Psoas muscle (tissue), 8 donors: Measurements from ENCODE around the gene SLC22A12. TPM values are rescaled to one million over a fixed set of nuclear protein-coding genes. Genes with fewer than 3 reads are reported as not detected.

Source experiments
- ATAC-seq, 4 donors: fragments of 200-7000 bp; cut with Tn5 transposase; one replicate each; pipeline ENCODE4 v1.9.1; 2020; ENCODE audit warnings: moderate library complexity in 3 of 4, mild to moderate bottlenecking in 2 of 4
- DNase-seq, 2 donors: peaks; one replicate each; pipeline ENCODE4 v3.0.0-alpha.2; 2020
- H3K27ac ChIP-seq: fragments of 200-600 bp; one replicate; pipeline ENCODE4 v1.8.0; 2022
- H3K27me3 ChIP-seq, 3 donors: fragments of 200-600 bp in 1 of 3; one replicate each; pipeline versions ENCODE4 v1.6.1 to v1.8.0; 2013 to 2022; ENCODE audit warnings: low read length in 2 of 3, mild to moderate bottlenecking in 2 of 3, moderate library complexity in 1 of 3; ENCODE audit not compliant: insufficient read depth in 3 of 3
- H3K36me3 ChIP-seq, 2 donors: fragments of 200-600 bp in 1 of 2; one replicate each; pipeline versions ENCODE4 v1.6.1 to v1.8.0; 2013 to 2022; ENCODE audit warnings: low read depth in 1 of 2, mild to moderate bottlenecking in 1 of 2, moderate library complexity in 1 of 2; ENCODE audit not compliant: insufficient read depth in 1 of 2
- H3K4me1 ChIP-seq: fragments of 200-600 bp; one replicate; pipeline ENCODE4 v1.8.0; 2022
- H3K4me3 ChIP-seq: fragments of 200-600 bp; one replicate; pipeline ENCODE4 v1.8.0; 2022; ENCODE audit warnings: mild to moderate bottlenecking
- H3K9me3 ChIP-seq: fragments of 200-600 bp; one replicate; pipeline ENCODE4 v1.8.0; 2022
- WGBS, 3 donors: extraction: QIAGEN DNeasy Blood & Tissue Kit; methylation state at CpG; one replicate each; pipeline versions ENCODE4 v1.1.6 to v1.1.7; 2013; 5-methylcytosine and 5-hydroxymethylcytosine counted together
- intact Hi-C, 2 donors: fragments of 100-400 bp; cut with DNase I; formaldehyde crosslinking; loops; one replicate each; pipeline versions ENCODE4 v1.11.0 to v1.14.2; 2022
- long read RNA-seq, 2 donors: library from polyadenylated mRNA; unstranded; transcript quantifications; one replicate each; pipeline ENCODE4 v2.0.0, GENCODE V29; 2021
- polyA plus RNA-seq, 3 donors: library from polyadenylated mRNA; stranded (reverse); fragments of 200-250 nt; gene quantifications; one replicate each; pipeline ENCODE4 v1.2.3, GENCODE V29; 2013
- total RNA-seq, 4 donors: library from RNA; stranded (reverse); fragmentation: NEBNext Ultra II Directional in 2 of 4; extraction: Animal tissue kit (Norgen Biotek cat#: 25700) in 2 of 4; gene quantifications; one replicate each; pipeline versions ENCODE4 v1.2.1 to v1.2.4, GENCODE V29; 2021 to 2023
- TF ChIP-seq, protein P1 (sequence below): fragments of 200-600 bp; IDR thresholded peaks from one replicate; pipeline ENCODE4 v1.8.0; 2022; ENCODE audit warnings: antibody characterized with exemption
- donor health status: healthy with polysubstance abuse.
- donor health status: DM: no; HTN: no; CAD: no; lungs with moderate emphysema.
- donor health status: Bipolar disorder and iron deficiency.
- donor health status: healthy.
- donor health status: DM: yes; HTN: yes; CAD: no.
- donor health status: DM: no; HTN: no; CAD: no.
- donor health status: DM: no; HTN: no; CAD: no.
- donor health status: DM: yes; HTN: yes; CAD: no.

Gene SLC22A12
- total RNA-seq (not detected), polyA plus RNA-seq (not detected)
- long read RNA-seq, donor 1: 0 reads
- long read RNA-seq, donor 2: 0 reads

DNA sequence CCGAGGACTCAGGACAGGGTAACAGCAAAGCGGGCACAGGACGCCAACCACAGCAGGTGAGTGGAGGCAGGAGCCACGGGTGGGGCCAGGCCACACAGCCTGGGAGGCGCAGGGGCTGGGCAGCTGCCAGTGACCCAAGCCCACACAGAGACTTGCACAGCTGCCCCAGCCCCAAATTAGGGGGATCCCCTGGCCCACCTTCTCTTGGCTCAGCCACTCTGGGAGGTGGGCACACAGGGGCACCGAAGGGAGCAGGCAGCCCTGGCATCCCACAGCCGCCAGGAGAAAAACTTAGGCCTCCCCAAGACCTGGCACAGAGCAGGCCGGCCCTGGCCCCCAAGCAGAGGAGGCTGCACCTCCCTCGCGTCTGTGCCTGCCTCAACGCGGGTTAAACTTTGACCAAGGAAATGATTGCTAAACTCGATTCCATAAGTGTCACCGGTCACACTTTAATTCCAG lies at the start of gene SLC22A12:
SLC22A12 (plus strand) TSS at position 458 of the 459 bp plus-strand sequence. CDS start 337 bp downstream, outside the sequence.
- TF ChIP-seq, protein P1, sequence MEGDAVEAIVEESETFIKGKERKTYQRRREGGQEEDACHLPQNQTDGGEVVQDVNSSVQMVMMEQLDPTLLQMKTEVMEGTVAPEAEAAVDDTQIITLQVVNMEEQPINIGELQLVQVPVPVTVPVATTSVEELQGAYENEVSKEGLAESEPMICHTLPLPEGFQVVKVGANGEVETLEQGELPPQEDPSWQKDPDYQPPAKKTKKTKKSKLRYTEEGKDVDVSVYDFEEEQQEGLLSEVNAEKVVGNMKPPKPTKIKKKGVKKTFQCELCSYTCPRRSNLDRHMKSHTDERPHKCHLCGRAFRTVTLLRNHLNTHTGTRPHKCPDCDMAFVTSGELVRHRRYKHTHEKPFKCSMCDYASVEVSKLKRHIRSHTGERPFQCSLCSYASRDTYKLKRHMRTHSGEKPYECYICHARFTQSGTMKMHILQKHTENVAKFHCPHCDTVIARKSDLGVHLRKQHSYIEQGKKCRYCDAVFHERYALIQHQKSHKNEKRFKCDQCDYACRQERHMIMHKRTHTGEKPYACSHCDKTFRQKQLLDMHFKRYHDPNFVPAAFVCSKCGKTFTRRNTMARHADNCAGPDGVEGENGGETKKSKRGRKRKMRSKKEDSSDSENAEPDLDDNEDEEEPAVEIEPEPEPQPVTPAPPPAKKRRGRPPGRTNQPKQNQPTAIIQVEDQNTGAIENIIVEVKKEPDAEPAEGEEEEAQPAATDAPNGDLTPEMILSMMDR: no peak
- Histone ChIP-seq H3K27me3 (peaks cover 0 to 12% (median 7%) of the 10 kb centered on the region in 3 donors), H3K27ac (no peak within 1 kb of the TSS), H3K36me3 (no peaks in the 10 kb centered on the region), H3K4me3 (no peak within 1 kb of the TSS), H3K4me1 (no peaks in the 10 kb centered on the region), H3K9me3 (peaks cover 17% of the 10 kb centered on the region)
- intact Hi-C loops: no loop called here
- DNase-seq (no peak), ATAC-seq (no peak)
- WGBS, 3 donors: 55 to 70% (median 70%) methylated on average over 14 of the region's 14 CpGs

DNA sequence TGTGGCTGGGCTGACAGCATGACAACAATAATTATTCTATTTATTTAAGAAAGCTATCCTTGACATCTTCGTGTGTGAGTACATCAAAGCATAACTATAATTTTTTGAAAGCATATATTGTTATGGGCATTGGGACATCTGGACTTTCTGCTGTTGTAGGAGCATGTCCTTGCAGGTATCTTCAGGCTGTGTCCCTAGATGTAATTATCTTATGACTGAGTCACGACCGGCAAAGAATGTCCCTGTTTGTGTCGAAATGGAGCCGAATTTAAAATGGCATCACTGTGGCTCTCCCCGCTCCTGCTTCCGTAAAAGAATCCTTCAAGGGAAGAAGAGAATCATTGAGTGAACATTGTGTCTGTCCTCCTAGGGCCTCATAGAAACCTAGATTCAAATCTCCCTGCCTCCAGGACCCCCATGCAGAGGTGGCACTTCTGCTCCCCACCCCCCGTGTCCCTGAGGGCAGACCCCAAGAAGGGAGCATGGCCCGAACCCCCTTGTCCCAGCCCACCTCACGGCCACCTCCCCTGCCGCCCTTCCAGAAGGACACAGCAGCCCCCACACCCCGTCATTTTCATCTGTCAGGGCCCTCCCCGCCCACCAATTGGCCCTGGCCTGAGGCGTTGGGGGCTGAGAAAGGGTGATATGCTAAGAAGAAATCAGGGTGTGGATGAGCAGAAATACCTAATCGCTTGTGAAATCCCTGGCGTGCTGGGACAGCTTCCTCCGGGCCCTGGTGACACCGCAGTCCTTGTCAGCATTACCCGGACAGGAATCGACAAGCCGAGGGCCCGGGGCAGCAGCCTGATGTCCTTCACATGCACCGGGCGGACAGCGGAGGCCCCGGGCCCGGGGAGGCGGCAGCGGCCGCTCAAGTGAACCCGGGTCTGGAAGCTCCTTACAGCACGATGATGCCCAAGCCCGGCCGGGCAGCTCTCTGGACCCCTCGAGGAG lies 48.6 kb upstream of the SLC22A12 start:
- H3K27ac ChIP-seq: no peak overlapping the region
- H3K36me3 ChIP-seq: no peaks in the 10 kb centered on the region
- 88 to 90% (median 89%) methylated on average over 35 of the region's 35 CpGs for WGBS, 3 donors
- ATAC-seq (no peak), DNase-seq (peak in 1 of 2 donors; percentile 6)
- TF ChIP-seq, protein P1: no peak
- no peaks in the 10 kb centered on the region for H3K9me3 ChIP-seq
- no peak overlapping the region for H3K4me3 ChIP-seq
- intact Hi-C loops: no loop called here
- H3K27me3 ChIP-seq: peaks cover 0 to 10% (median 0%) of the 10 kb centered on the region in 3 donors
- no peaks in the 10 kb centered on the region for H3K4me1 ChIP-seq

DNA sequence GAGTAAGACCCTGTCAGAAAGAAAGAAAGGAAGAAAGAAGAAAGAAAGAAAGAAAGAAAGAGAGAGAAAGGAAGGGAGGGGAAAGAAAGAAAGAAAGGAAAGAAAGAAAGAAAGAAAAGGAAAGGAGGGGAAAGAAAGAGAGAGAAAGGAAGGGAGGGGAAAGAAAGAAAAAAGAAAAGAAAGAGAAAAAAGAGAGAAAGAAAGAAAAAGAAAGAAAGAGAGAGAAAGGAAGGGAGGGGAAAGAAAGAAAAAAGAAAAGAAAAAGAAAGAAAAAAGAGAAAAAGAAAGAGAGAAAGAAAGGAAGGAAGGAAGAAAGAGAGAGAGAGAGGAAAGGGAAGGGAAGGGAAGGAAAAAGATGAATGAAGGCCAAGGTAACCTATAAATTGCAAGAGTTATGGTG lies 47.2 kb upstream of the SLC22A12 start:
- no peaks in the 10 kb centered on the region for H3K9me3 ChIP-seq
- H3K27me3 ChIP-seq: peaks cover 0 to 7% (median 0%) of the 10 kb centered on the region in 3 donors
- no peaks in the 10 kb centered on the region for H3K36me3 ChIP-seq
- no peak for DNase-seq
- H3K4me1 ChIP-seq: no peaks in the 10 kb centered on the region
- no peak overlapping the region for H3K4me3 ChIP-seq
- intact Hi-C loops: no loop called here
- no peak for ATAC-seq
- H3K27ac ChIP-seq: no peak overlapping the region
- TF ChIP-seq, protein P1: no peak

DNA sequence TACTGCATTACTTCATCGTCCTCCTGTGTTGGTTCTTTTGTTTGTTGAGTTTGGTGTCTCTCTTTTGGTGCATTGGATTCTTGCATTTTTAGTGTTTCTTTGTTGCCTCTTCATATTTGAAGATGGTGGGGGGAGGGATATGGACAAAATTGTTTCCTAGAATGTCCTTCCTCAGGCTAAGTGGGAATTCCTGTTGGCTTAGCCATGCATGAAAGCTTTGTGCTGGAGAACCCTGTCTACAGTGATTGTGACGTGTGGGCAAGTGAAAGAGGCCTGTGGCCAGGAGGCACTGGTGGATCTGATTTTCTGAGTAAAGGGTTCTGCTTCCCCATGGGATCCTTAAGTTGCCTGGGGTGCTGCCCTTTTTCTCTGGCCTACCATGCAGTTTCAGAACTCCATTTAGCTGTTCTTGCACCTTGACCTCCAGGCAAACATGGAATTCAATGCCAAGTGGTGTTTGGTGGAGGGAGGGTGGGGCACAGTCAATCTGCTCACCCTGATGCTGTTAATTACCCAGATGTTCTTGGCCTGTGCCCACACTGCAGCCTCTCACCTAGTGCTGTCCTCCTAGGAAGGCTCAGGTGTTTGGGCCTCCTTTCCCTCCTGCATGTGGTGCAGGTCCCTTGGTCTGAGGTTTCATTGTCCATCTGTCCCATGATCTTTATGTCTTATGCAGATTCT lies 46.3 kb upstream of the SLC22A12 start:
- Histone ChIP-seq H3K4me1 (no peaks in the 10 kb centered on the region), H3K4me3 (no peak overlapping the region), H3K27me3 (peaks cover 0 to 5% (median 0%) of the 10 kb centered on the region in 3 donors), H3K9me3 (no peaks in the 10 kb centered on the region), H3K36me3 (no peaks in the 10 kb centered on the region), H3K27ac (no peak overlapping the region)
- WGBS, 3 donors: 85 to 90% (median 86%) methylated on average over 2 of the region's 2 CpGs
- TF ChIP-seq, protein P1: no peak
- intact Hi-C loops: no loop called here
- DNase-seq (peak in 1 of 2 donors; percentile 1), ATAC-seq (no peak)
